MCF 10A (cell line): ENCODE data around the gene ARL5A. TPM values are rescaled to one million over a fixed set of nuclear protein-coding genes. Genes with fewer than 3 reads are reported as not detected.
A peak's percentile ranks its signal among the peaks of the same experiment; 100 is the strongest.

Source experiments
- BruUV-seq: library from RNA; stranded (reverse); fragments of 400-500 nt; replicated peaks from 2 replicates; lab custom pipeline; 2021; lab: Mats Ljungman, UMichigan
- CTCF ChIA-PET: fragments of 300-600 bp; sonication (Branson Sonifier 250); formaldehyde crosslinking; extraction: SDS; loops from one replicate; lab custom pipeline; 2021; ENCODE audit warnings: antibody characterized with exemption, inconsistent platforms; lab: Yijun Ruan, JAX
- POLR2A ChIA-PET: fragments of 300-600, 350-650 bp; sonication (Branson Sonifier 250); formaldehyde crosslinking; extraction: SDS; loops from one replicate; lab custom pipeline; 2020; ENCODE audit warnings: antibody characterized with exemption, inconsistent platforms; lab: Yijun Ruan, JAX
- DNase-seq: peaks from one replicate; pipeline ENCODE4 v3.0.0-alpha.2; 2018; ENCODE audit not compliant: unreplicated experiment
- H3K27ac Mint-ChIP-seq: one replicate; pipeline ENCODE4 v1.8.0; 2022; ENCODE audit warnings: mild to moderate bottlenecking, low read depth, mixed read lengths; ENCODE audit not compliant: unreplicated experiment
- H3K27me3 Mint-ChIP-seq: one replicate; pipeline ENCODE4 v1.8.0; 2022; ENCODE audit warnings: mixed read lengths; ENCODE audit not compliant: insufficient read depth, unreplicated experiment
- H3K36me3 Mint-ChIP-seq: one replicate; pipeline ENCODE4 v1.8.0; 2022; ENCODE audit warnings: mild to moderate bottlenecking, moderate library complexity, mixed read lengths; ENCODE audit not compliant: insufficient read depth, unreplicated experiment
- H3K4me1 Mint-ChIP-seq: one replicate; pipeline ENCODE4 v1.8.0; 2022; ENCODE audit warnings: mixed read lengths; ENCODE audit not compliant: insufficient read depth, unreplicated experiment
- H3K4me3 Mint-ChIP-seq: one replicate; pipeline ENCODE4 v1.8.0; 2022; ENCODE audit warnings: mild to moderate bottlenecking, moderate library complexity, mixed read lengths; ENCODE audit not compliant: unreplicated experiment
- H3K9me3 Mint-ChIP-seq: one replicate; pipeline ENCODE4 v1.8.0; 2022; ENCODE audit warnings: mixed read lengths; ENCODE audit not compliant: unreplicated experiment
- CTCF ChIP-seq: fragments of 200-600 bp; IDR thresholded peaks from one replicate; pipeline ENCODE4 v1.8.0; 2022; ENCODE audit warnings: antibody characterized with exemption, mild to moderate bottlenecking; ENCODE audit not compliant: unreplicated experiment
- intact Hi-C: fragments of 100-400 bp; cut with micrococcal nuclease; formaldehyde crosslinking; loops from 2 replicates; pipeline ENCODE4 v1.14.1; 2022
- total RNA-seq: library from RNA; stranded (reverse); gene quantifications from 2 replicates; pipeline ENCODE4 v1.2.3, GENCODE V29; 2022

ARL5A gene
- total RNA-seq, 1 experiment from 2014 or later = 34.8 TPM

- DNase-seq = no peak
- intact Hi-C loops = loop anchor here (5.0 to 10.0 kb wide), 2 partner anchors 98 to 196 kb away; no protein-coding TSS in a partner anchor
- Mint-ChIP-seq H3K27ac (peak overlapping the region; percentile 88), H3K36me3 (no peaks in the 10 kb centered on the region), H3K9me3 (peaks cover 5% of the 10 kb centered on the region), H3K27me3 (no peaks in the 10 kb centered on the region), H3K4me1 (peaks cover 6% of the 10 kb centered on the region), H3K4me3 (peak overlapping the region; percentile 93)
- ChIA-PET POLR2A (interaction anchor here (0.6 to 4.6 kb wide), 21 partner anchors 8 to 419 kb away, joined by 3 to 37 read pairs (median 6); partner anchors contain the start of gene RIF1), CTCF (interaction anchor here (0.7 to 2.7 kb wide), 3 partner anchors 29 to 458 kb away, joined by 4 to 9 read pairs (median 4); no protein-coding TSS in a partner anchor)
- TSS peak; percentile 97 for BruUV-seq
- TF ChIP-seq CTCF = no peak
Observed at GRCh38 chr2:151828890-151829324, 686 bp upstream of the ARL5A start.

DNA sequence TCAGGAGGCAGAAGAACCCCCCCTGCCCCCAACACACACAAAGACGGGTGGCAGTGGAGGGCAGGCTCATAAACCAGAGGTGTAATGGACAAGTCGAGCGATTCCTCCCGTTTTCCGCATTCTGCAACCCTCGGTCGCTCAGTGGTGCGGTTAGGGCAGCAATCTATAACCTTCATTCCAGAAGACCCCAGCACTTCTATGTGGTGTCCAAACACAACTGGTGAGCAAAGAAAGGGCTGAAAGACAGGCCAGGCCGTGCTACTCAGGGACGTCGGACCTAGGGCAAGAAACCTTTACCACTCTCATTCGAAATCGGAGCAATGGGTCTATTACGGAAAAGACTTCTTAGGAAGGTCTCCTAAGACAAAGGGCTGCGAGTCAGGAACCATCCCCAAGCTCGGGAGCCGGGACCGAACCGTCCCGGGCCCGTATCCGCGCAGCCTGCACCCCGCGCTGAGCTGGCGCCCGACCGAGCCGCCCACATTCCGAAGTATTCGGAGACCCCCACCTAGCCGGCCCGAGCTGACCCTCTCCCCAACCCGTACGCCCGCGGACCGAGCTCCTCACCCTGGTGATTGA lies 568 bp downstream of the ARL5A start:
- Mint-ChIP-seq H3K4me3 (peak overlapping the region; percentile 93), H3K4me1 (peaks cover 15% of the 10 kb centered on the region), H3K9me3 (peaks cover 5% of the 10 kb centered on the region), H3K27ac (peak overlapping the region; percentile 88), H3K27me3 (no peaks in the 10 kb centered on the region), H3K36me3 (no peaks in the 10 kb centered on the region)
- CTCF ChIA-PET = interaction anchor here (0.7 to 2.7 kb wide), 10 partner anchors 9 to 198 kb away, joined by 3 to 9 read pairs (median 4); no protein-coding TSS in a partner anchor
- intact Hi-C loops = loop anchor here (5.0 to 10.0 kb wide), 2 partner anchors 100 to 197 kb away; no protein-coding TSS in a partner anchor
- BruUV-seq = no TSS peak
- DNase-seq = peak; percentile 25
- POLR2A ChIA-PET = interaction anchor here (0.6 to 4.6 kb wide), 37 partner anchors 8 to 418 kb away, joined by 3 to 37 read pairs (median 4); partner anchors contain the start of gene RIF1
- no peak for TF ChIP-seq CTCF

DNA sequence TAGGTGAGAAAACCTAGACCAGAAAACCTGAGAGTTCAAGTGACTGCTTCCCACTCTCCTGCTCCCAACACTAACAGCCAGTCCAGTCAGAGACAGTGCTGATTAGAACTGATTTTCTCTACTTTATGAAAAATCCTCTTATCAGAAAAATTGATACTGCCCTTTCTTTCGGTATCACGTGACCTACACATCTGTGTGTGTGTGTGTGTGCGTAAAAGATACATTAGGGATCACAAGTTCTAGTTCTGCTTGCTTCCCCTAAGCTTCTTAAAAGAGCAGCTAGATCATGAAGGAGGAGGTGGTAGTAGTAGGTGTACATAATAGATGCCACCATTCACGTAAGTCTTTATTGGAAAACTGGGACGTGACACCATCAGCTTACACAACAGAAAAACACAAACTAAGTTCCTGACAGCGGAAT lies 1.5 kb downstream of the ARL5A start:
- peak overlapping the region; percentile 93 for H3K4me3 Mint-ChIP-seq
- no peaks in the 10 kb centered on the region for H3K27me3 Mint-ChIP-seq
- no peaks in the 10 kb centered on the region for H3K36me3 Mint-ChIP-seq
- TF ChIP-seq CTCF = no peak
- H3K9me3 Mint-ChIP-seq = peaks cover 5% of the 10 kb centered on the region
- DNase-seq = peak; percentile 10
- peak overlapping the region; percentile 88 for H3K27ac Mint-ChIP-seq
- H3K4me1 Mint-ChIP-seq = peaks cover 17% of the 10 kb centered on the region
- intact Hi-C loops = loop anchor here (5.0 to 10.0 kb wide), 2 partner anchors 101 to 198 kb away; no protein-coding TSS in a partner anchor
- BruUV-seq = no TSS peak
- POLR2A ChIA-PET = interaction anchor here (0.6 to 4.6 kb wide), 19 partner anchors 11 to 891 kb away, joined by 3 to 37 read pairs (median 10); partner anchors contain the start of genes ARL6IP6 and RIF1
- CTCF ChIA-PET = interaction anchor here (0.9 to 2.7 kb wide), 7 partner anchors 8 to 199 kb away, joined by 3 to 9 read pairs (median 4); no protein-coding TSS in a partner anchor

DNA sequence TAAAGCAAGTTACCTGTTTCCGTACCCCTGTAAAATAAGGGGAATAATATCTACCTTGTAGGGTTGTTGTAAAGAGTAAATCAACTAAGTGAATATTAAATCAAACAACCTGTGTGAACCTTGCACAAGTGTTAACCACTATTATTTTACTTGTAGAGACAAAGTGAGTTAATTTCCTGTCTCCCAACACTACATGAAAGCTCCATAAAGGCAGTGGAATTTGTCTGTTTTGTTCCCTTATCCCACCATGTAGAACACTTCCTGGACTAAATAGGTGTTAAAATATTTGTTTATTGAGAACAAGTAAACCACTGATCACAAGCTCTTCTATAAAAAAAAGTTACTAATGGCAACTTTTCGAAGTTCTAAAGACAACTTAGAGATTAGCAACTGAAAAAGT lies 3.3 kb downstream of the ARL5A start:
- no peak for DNase-seq
- intact Hi-C loops = loop anchor here (5.0 to 10.0 kb wide), 2 partner anchors 102 to 200 kb away; no protein-coding TSS in a partner anchor
- BruUV-seq = no TSS peak
- POLR2A ChIA-PET = interaction anchor here (0.5 to 1.2 kb wide), 4 partner anchors 15 to 511 kb away, joined by 3 read pairs; no protein-coding TSS in a partner anchor
- peaks cover 10% of the 10 kb centered on the region for H3K9me3 Mint-ChIP-seq
- H3K27me3 Mint-ChIP-seq = no peaks in the 10 kb centered on the region
- H3K27ac Mint-ChIP-seq = no peak overlapping the region
- peaks cover 24% of the 10 kb centered on the region for H3K4me1 Mint-ChIP-seq
- no peaks in the 10 kb centered on the region for H3K36me3 Mint-ChIP-seq
- TF ChIP-seq CTCF = no peak
- CTCF ChIA-PET = interaction anchor here (0.6 to 2.0 kb wide), 6 partner anchors 8 to 358 kb away, joined by 3 to 12 read pairs (median 4); no protein-coding TSS in a partner anchor
- no peak overlapping the region for H3K4me3 Mint-ChIP-seq
